Measurements from ENCODE around the gene ACSS2.

DNA sequence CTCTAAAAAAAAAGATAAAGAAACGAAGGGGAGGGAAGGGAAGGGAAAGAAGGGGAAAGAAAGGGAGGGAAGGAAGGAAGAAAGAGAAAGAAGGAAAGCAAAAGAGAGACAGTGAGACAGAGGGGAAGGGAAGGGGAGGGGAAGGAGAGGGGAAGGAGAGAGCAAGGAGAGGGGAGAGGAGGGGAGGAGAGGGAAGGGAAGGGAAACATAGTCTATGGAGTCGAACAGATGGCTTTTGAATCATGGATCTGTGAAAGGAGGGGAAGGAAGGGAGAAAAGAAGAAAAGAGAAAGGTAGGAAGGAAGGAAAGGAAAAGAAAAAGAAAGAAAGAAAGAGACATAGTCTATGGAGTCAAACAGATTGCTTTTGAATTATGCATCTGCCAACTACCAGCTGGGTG is 34.3 kb upstream of the ACSS2 start:
- no peak for TF ChIP-seq POLR2A (IDR thresholded peaks at IDR 0.05)
- TF ChIP-seq EP300 (IDR thresholded peaks at IDR 0.05) = no peak
- TF ChIP-seq, protein P1, sequence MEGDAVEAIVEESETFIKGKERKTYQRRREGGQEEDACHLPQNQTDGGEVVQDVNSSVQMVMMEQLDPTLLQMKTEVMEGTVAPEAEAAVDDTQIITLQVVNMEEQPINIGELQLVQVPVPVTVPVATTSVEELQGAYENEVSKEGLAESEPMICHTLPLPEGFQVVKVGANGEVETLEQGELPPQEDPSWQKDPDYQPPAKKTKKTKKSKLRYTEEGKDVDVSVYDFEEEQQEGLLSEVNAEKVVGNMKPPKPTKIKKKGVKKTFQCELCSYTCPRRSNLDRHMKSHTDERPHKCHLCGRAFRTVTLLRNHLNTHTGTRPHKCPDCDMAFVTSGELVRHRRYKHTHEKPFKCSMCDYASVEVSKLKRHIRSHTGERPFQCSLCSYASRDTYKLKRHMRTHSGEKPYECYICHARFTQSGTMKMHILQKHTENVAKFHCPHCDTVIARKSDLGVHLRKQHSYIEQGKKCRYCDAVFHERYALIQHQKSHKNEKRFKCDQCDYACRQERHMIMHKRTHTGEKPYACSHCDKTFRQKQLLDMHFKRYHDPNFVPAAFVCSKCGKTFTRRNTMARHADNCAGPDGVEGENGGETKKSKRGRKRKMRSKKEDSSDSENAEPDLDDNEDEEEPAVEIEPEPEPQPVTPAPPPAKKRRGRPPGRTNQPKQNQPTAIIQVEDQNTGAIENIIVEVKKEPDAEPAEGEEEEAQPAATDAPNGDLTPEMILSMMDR (IDR thresholded peaks at IDR 0.05) = no peak
- TF ChIP-seq POLR2AphosphoS5 (IDR thresholded peaks at IDR 0.05) = no peak
